Activated naive CD4-positive, alpha-beta T cell treated with anti-CD3 and anti-CD28 coated beads for 36 hours (primary cell): Measurements from ENCODE around the gene CRYBG3. TPM values are rescaled to one million over a fixed set of nuclear protein-coding genes. Genes with fewer than 3 reads are reported as not detected.

ENCODE experiments used
- CTCF ChIA-PET: fragments of 350-600 bp; sonication (Branson Sonifier 250); formaldehyde crosslinking; loops from one replicate; lab custom pipeline; 2021; ENCODE audit warnings: antibody characterized with exemption; lab: Charles Lee
- DNase-seq: peaks from one replicate; pipeline ENCODE4 v3.0.0-alpha.2; 2020
- H3K27ac Mint-ChIP-seq: one replicate; pipeline ENCODE4 v1.8.0; 2021; ENCODE audit warnings: mild to moderate bottlenecking, mixed read lengths
- H3K27me3 Mint-ChIP-seq: one replicate; pipeline ENCODE4 v1.8.0; 2021; ENCODE audit warnings: low read depth, mixed read lengths
- H3K36me3 Mint-ChIP-seq: one replicate; pipeline ENCODE4 v1.8.0; 2021; ENCODE audit warnings: low read depth, mixed read lengths
- H3K4me1 Mint-ChIP-seq: one replicate; pipeline ENCODE4 v1.8.0; 2021; ENCODE audit warnings: low read depth, mixed read lengths
- H3K4me3 Mint-ChIP-seq: one replicate; pipeline ENCODE4 v1.8.0; 2021; ENCODE audit warnings: mild to moderate bottlenecking, moderate library complexity, mixed read lengths
- H3K9me3 Mint-ChIP-seq: one replicate; pipeline ENCODE4 v1.8.0; 2021; ENCODE audit warnings: mixed read lengths
- intact Hi-C: fragments of 100-400 bp; cut with micrococcal nuclease; formaldehyde crosslinking; loops from one replicate; pipeline ENCODE4 v1.15.1; 2023
- total RNA-seq, 2 experiments: library from RNA; stranded (reverse); gene quantifications; one replicate each; pipeline ENCODE4 v1.2.3, GENCODE V29; 2021

The CRYBG3 gene
- total RNA-seq, 2 experiments from 2014 or later = 1.3 to 1.7 TPM

- Mint-ChIP-seq H3K4me1 (peaks cover 6% of the 10 kb centered on the region), H3K27me3 (no peaks in the 10 kb centered on the region), H3K27ac (no peak overlapping the region), H3K36me3 (no peaks in the 10 kb centered on the region), H3K9me3 (no peaks in the 10 kb centered on the region), H3K4me3 (no peak overlapping the region)
- intact Hi-C loops = no loop called here
- peak; percentile 8 for DNase-seq
- CTCF ChIA-PET = no interaction called here
Measured at GRCh38 chr3:97882975-97883598, 61.3 kb downstream of the CRYBG3 start.

DNA sequence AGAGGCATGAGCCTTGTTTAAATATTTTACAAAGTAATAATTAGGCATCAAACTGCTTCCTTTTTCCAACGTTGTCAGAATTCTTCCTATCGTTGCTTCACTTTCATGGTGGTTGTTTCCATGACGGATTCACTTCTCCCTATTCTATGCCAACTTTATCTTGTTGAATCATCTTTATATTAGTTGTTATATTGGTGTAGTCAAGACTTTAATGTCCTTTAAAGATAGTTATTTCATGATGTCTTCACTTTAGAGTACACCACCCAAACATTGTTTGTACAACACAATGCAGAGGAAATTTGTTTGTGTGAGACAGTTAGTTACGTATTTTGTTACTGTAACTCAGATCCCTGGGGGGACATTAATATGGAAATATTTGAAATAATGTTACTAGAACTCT, 61.9 kb downstream of the CRYBG3 start:
- no peaks in the 10 kb centered on the region for H3K36me3 Mint-ChIP-seq
- H3K4me1 Mint-ChIP-seq = peaks cover 6% of the 10 kb centered on the region
- H3K4me3 Mint-ChIP-seq = no peak overlapping the region
- H3K27ac Mint-ChIP-seq = no peak overlapping the region
- DNase-seq = no peak
- no peaks in the 10 kb centered on the region for H3K9me3 Mint-ChIP-seq
- no peaks in the 10 kb centered on the region for H3K27me3 Mint-ChIP-seq
- intact Hi-C loops = no loop called here
- CTCF ChIA-PET = no interaction called here

DNA sequence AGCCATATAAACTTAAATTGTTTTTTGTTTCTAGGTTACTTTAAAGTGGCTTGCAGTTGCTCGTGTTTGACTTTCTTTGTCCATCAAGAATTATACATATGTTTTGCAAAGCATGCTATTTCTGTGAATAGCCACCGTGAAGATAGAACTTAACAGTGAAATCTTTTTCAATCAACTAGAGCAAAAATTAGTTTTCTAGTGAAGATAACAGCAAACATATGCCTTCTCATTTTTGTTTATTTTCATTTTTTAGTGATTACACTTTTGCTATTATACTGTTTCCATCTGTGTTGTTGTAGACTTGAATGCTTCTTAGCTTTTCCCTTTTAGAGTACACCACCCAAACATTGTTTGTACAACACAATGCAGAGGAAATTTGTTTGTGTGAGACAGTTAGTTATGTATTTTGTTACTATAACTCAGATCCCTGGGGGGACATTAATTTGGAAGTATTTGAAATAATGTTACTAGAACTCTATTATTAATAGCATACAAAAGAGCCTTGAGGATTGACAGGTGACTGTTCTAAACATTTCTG, 62.8 kb downstream of the CRYBG3 start:
- CTCF ChIA-PET = no interaction called here
- H3K4me3 Mint-ChIP-seq = no peak overlapping the region
- DNase-seq = no peak
- intact Hi-C loops = no loop called here
- no peak overlapping the region for H3K27ac Mint-ChIP-seq
- H3K4me1 Mint-ChIP-seq = peaks cover 6% of the 10 kb centered on the region
- no peaks in the 10 kb centered on the region for H3K36me3 Mint-ChIP-seq
- H3K9me3 Mint-ChIP-seq = no peaks in the 10 kb centered on the region
- no peaks in the 10 kb centered on the region for H3K27me3 Mint-ChIP-seq

- CTCF ChIA-PET = interaction anchor here (0.6 kb wide), 1 partner anchor 92 kb away, joined by 3 read pairs; no protein-coding TSS in a partner anchor
- H3K9me3 Mint-ChIP-seq = no peaks in the 10 kb centered on the region
- no peaks in the 10 kb centered on the region for H3K27me3 Mint-ChIP-seq
- no peak overlapping the region for H3K27ac Mint-ChIP-seq
- H3K4me3 Mint-ChIP-seq = no peak overlapping the region
- H3K4me1 Mint-ChIP-seq = peaks cover 6% of the 10 kb centered on the region
- intact Hi-C loops = no loop called here
- DNase-seq = no peak
- H3K36me3 Mint-ChIP-seq = no peaks in the 10 kb centered on the region
Measured at GRCh38 chr3:97885931-97886824, 64.4 kb downstream of the CRYBG3 start.

DNA sequence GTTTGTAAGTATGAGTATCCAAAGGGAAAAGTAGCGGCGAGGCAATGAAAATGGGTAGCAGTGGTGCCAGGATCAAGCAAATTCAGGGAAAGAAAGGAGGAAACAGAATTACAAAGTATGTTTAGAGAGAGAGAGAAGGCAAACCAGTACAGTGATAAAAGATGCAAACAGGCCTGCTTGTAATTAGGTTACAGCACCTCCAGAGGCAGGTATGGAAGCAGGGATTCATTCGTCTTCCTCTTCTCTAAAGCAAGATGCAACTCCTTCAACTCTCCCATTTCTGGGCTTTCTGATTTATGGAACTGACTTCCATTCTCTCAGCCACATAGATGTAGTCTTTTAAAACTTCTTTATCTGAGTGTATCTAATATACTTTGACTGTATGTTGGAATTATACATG, 68.0 kb downstream of the CRYBG3 start:
- Mint-ChIP-seq H3K27ac (no peak overlapping the region), H3K4me3 (no peak overlapping the region), H3K36me3 (peaks cover 4% of the 10 kb centered on the region), H3K4me1 (no peaks in the 10 kb centered on the region), H3K27me3 (no peaks in the 10 kb centered on the region), H3K9me3 (no peaks in the 10 kb centered on the region)
- CTCF ChIA-PET = no interaction called here
- intact Hi-C loops = no loop called here
- DNase-seq = no peak

GRCh38 chr3:97892852-97893251, 71.0 kb downstream of the CRYBG3 start:
- H3K4me3 Mint-ChIP-seq = no peak overlapping the region
- H3K27ac Mint-ChIP-seq = no peak overlapping the region
- no peak for DNase-seq
- no peaks in the 10 kb centered on the region for H3K27me3 Mint-ChIP-seq
- no peaks in the 10 kb centered on the region for H3K4me1 Mint-ChIP-seq
- H3K9me3 Mint-ChIP-seq = no peaks in the 10 kb centered on the region
- peaks cover 5% of the 10 kb centered on the region for H3K36me3 Mint-ChIP-seq
- intact Hi-C loops = no loop called here
- CTCF ChIA-PET = no interaction called here

- H3K9me3 Mint-ChIP-seq = no peaks in the 10 kb centered on the region
- no peak overlapping the region for H3K4me3 Mint-ChIP-seq
- CTCF ChIA-PET = interaction anchor here (0.9 to 1.0 kb wide), 2 partner anchors 36 to 101 kb away, joined by 4 read pairs; no protein-coding TSS in a partner anchor
- intact Hi-C loops = loop anchor here (5.0 kb wide), 1 partner anchor 103 kb away; no protein-coding TSS in a partner anchor
- H3K36me3 Mint-ChIP-seq = peaks cover 5% of the 10 kb centered on the region
- DNase-seq = no peak
- no peaks in the 10 kb centered on the region for H3K27me3 Mint-ChIP-seq
- H3K4me1 Mint-ChIP-seq = no peaks in the 10 kb centered on the region
- H3K27ac Mint-ChIP-seq = no peak overlapping the region
Measured at GRCh38 chr3:97895216-97895615, 73.4 kb downstream of the CRYBG3 start.

DNA sequence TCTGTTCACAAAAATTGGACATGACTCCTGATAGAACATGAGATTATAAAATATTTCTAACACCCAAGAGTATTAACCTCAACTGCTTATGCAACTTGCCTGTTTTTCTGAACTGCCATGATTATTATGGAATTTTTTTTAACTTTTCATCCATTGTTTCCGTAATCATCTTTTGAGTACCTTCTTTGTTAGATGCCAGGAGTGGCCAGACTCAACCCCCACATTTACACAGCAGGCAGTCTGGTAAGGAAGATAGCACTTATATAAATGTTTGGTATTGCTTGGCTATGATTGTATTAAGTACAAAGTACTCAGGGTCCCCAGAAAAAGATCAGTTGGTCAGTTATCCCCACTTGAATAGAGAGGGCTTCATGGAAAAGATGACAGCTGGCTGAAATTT, 74.3 kb downstream of the CRYBG3 start:
- H3K9me3 Mint-ChIP-seq = no peaks in the 10 kb centered on the region
- CTCF ChIA-PET = no interaction called here
- H3K36me3 Mint-ChIP-seq = peaks cover 7% of the 10 kb centered on the region
- intact Hi-C loops = loop anchor here (5.0 kb wide), 1 partner anchor 104 kb away; no protein-coding TSS in a partner anchor
- no peak for DNase-seq
- no peak overlapping the region for H3K27ac Mint-ChIP-seq
- H3K27me3 Mint-ChIP-seq = no peaks in the 10 kb centered on the region
- no peak overlapping the region for H3K4me3 Mint-ChIP-seq
- peaks cover 3% of the 10 kb centered on the region for H3K4me1 Mint-ChIP-seq

DNA sequence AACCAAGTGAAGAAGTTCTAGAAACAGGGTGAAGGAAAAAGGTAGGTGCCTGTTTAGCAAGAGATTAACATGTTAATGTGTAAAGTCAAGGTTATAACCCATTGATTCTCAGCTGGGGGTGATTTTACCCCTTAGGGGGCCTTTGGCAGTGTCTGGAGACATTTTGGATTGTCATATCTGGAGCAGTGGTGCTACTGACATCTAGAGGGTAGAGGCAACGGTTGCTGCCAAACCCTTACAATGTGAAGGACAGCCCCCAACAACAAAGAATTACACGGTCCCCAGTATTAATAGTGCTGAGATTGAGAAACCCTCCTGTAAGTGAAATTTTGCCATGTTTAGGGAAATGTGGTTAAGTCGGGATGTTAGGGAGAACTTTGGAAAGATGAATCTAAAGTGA, 74.7 kb downstream of the CRYBG3 start:
- CTCF ChIA-PET = no interaction called here

GRCh38 chr3:97899331-97899730, 77.5 kb downstream of the CRYBG3 start:
- CTCF ChIA-PET = no interaction called here
- H3K4me3 Mint-ChIP-seq = no peak overlapping the region
- no peaks in the 10 kb centered on the region for H3K27me3 Mint-ChIP-seq
- H3K9me3 Mint-ChIP-seq = peaks cover 4% of the 10 kb centered on the region
- peaks cover 9% of the 10 kb centered on the region for H3K4me1 Mint-ChIP-seq
- H3K27ac Mint-ChIP-seq = no peak overlapping the region
- H3K36me3 Mint-ChIP-seq = peaks cover 4% of the 10 kb centered on the region
- DNase-seq = no peak
- intact Hi-C loops = loop anchor here (5.0 kb wide), 1 partner anchor 107 kb away; no protein-coding TSS in a partner anchor

More for the DNA sequence above, 74.7 kb downstream of the CRYBG3 start:
- H3K9me3 Mint-ChIP-seq = no peaks in the 10 kb centered on the region
- no peak for DNase-seq
- no peak overlapping the region for H3K27ac Mint-ChIP-seq
- H3K27me3 Mint-ChIP-seq = no peaks in the 10 kb centered on the region
- intact Hi-C loops = loop anchor here (5.0 kb wide), 1 partner anchor 104 kb away; no protein-coding TSS in a partner anchor
- no peak overlapping the region for H3K4me3 Mint-ChIP-seq
- peaks cover 7% of the 10 kb centered on the region for H3K4me1 Mint-ChIP-seq
- peaks cover 8% of the 10 kb centered on the region for H3K36me3 Mint-ChIP-seq

- H3K27me3 Mint-ChIP-seq = no peaks in the 10 kb centered on the region
- H3K27ac Mint-ChIP-seq = no peak overlapping the region
- H3K9me3 Mint-ChIP-seq = peaks cover 4% of the 10 kb centered on the region
- intact Hi-C loops = no loop called here
- DNase-seq = no peak
- H3K4me1 Mint-ChIP-seq = peaks cover 9% of the 10 kb centered on the region
- H3K4me3 Mint-ChIP-seq = no peak overlapping the region
- peaks cover 3% of the 10 kb centered on the region for H3K36me3 Mint-ChIP-seq
- CTCF ChIA-PET = interaction anchor here (1.2 kb wide), 1 partner anchor 10 kb away, joined by 3 read pairs; no protein-coding TSS in a partner anchor
Measured at GRCh38 chr3:97901313-97902248, 79.8 kb downstream of the CRYBG3 start.
